Measurements from ENCODE around the gene MGMT. TPM values are rescaled to one million over a fixed set of nuclear protein-coding genes. Genes with fewer than 3 reads are reported as not detected.

The MGMT gene
- total and polyA plus RNA-seq, 2 donors (not counting 3 experiments of a cell fraction or from before 2014, with no cell fraction given): 15.0 to 15.2 TPM

DNA sequence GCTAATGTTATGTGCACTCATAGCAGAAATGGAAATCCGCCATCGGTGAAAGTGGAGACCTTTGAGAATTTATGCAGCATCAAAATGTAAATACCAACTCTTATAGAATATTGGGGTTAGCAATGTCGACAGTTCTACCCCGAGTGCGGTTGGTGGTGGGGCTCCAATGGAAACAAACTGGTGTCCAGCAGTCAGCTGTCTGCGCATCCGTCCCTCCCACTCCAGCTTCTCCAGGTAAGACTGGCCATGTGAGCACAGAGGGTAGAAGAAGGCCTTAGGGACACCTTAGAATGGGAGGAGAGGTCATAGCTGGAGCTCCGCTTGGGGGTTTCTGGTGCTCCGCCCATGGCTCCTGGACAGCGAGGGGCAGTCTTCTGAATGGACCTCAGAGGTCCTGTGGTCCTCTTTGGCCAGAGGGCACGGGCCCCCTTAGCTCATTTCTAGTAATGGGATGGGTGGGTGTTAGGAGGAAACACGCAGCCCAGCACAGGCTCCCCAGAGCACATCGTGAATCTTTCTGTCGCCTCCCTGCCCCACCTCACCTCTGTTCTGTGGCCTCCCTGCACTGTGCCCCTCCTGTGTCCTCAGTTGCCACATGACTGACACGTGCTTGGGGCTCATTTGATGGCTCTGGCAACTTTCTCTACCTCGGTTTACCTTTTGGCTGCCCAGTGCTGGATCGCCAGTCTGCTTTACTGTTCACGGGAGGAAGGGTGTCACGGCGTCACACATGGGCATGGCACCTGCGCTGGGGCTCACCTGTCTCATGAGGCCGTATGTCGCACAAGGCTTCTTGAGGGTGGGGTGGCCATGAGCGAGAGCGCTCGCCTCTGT is 50.0 kb downstream of the MGMT start:
- Histone ChIP-seq H3K27me3 (ENCODE audit: control insufficient read depth in 2 of 2, insufficient read depth in 2 of 2, low read length in 2 of 2) (no peaks in the 10 kb centered on the region), H3K4me3 (replicated peaks in 1 of 3; ENCODE audit: insufficient read depth in 1 of 3, low read depth in 1 of 3, low read length in 3 of 3) (no peak overlapping the region), H3K9me1 (replicated peaks; ENCODE audit: control insufficient read depth, extremely low read depth, insufficient read depth, low read length) (no peaks in the 10 kb centered on the region), H3K9me3 (replicated peaks; ENCODE audit: control insufficient read depth, insufficient read depth, low read length) (no peaks in the 10 kb centered on the region), H2AFZ (ENCODE audit: low read depth, low read length) (no peak overlapping the region), H3K36me3 (ENCODE audit: control insufficient read depth in 2 of 2, extremely low read depth in 1 of 2, insufficient read depth in 2 of 2, low read length in 2 of 2) (no peaks in the 10 kb centered on the region), H3K4me1 (ENCODE audit: control insufficient read depth, extremely low read depth, insufficient read depth, low read length) (no peaks in the 10 kb centered on the region), H4K20me1 (replicated peaks; ENCODE audit: control insufficient read depth, extremely low read depth, insufficient read depth, low read length) (no peaks in the 10 kb centered on the region), H3K9ac (replicated peaks; ENCODE audit: extremely low read depth, insufficient read depth, low read length) (no peak overlapping the region), H3K79me2 (ENCODE audit: control insufficient read depth, insufficient read depth, low read length) (no peaks in the 10 kb centered on the region), H3K27ac (ENCODE audit: insufficient read depth, low read depth, low read length) (no peak overlapping the region), H3K4me2 (ENCODE audit: insufficient read depth, low read length) (no peak overlapping the region)
- DNase-seq (ENCODE audit: low read depth, low spot score): no peak
- ChIA-PET CTCF (no interaction called here), POLR2A (no interaction called here)
- intact Hi-C loops (cut with micrococcal nuclease): no loop called here
- no TSS peak for BruUV-seq (replicated peaks)
- no peak for FAIRE-seq
- TF ChIP-seq POLR2A (IDR thresholded peaks at IDR 0.05; ENCODE audit: low read depth, low read length): no peak
- TF ChIP-seq JUN (IDR thresholded peaks at IDR 0.05; ENCODE audit: borderline replicate concordance, insufficient read depth, insufficient read length, low read depth): no peak
- dilution Hi-C loops (cut with MboI; ENCODE audit: extremely low pct_ligation_motif_present, low sequenced_read_pairs): no loop called here

GRCh38 chr10:129517680-129518057 is 50.6 kb downstream of the MGMT start:
- H3K27me3 ChIP-seq (ENCODE audit: control insufficient read depth in 2 of 2, insufficient read depth in 2 of 2, low read length in 2 of 2): no peaks in the 10 kb centered on the region
- no peaks in the 10 kb centered on the region for H3K36me3 ChIP-seq (ENCODE audit: control insufficient read depth in 2 of 2, extremely low read depth in 1 of 2, insufficient read depth in 2 of 2, low read length in 2 of 2)
- no TSS peak for BruUV-seq (replicated peaks)
- no peaks in the 10 kb centered on the region for H3K4me1 ChIP-seq (ENCODE audit: control insufficient read depth, extremely low read depth, insufficient read depth, low read length)
- POLR2A ChIA-PET: no interaction called here
- dilution Hi-C loops (cut with MboI; ENCODE audit: extremely low pct_ligation_motif_present, low sequenced_read_pairs) (no loop called here), intact Hi-C loops (cut with micrococcal nuclease) (no loop called here)
- DNase-seq (ENCODE audit: low read depth, low spot score): no peak
- H2AFZ ChIP-seq (ENCODE audit: low read depth, low read length): no peak overlapping the region
- H3K79me2 ChIP-seq (ENCODE audit: control insufficient read depth, insufficient read depth, low read length): no peaks in the 10 kb centered on the region
- CTCF ChIA-PET: no interaction called here
- H3K9me1 ChIP-seq (replicated peaks; ENCODE audit: control insufficient read depth, extremely low read depth, insufficient read depth, low read length): no peaks in the 10 kb centered on the region
- TF ChIP-seq, protein P1, sequence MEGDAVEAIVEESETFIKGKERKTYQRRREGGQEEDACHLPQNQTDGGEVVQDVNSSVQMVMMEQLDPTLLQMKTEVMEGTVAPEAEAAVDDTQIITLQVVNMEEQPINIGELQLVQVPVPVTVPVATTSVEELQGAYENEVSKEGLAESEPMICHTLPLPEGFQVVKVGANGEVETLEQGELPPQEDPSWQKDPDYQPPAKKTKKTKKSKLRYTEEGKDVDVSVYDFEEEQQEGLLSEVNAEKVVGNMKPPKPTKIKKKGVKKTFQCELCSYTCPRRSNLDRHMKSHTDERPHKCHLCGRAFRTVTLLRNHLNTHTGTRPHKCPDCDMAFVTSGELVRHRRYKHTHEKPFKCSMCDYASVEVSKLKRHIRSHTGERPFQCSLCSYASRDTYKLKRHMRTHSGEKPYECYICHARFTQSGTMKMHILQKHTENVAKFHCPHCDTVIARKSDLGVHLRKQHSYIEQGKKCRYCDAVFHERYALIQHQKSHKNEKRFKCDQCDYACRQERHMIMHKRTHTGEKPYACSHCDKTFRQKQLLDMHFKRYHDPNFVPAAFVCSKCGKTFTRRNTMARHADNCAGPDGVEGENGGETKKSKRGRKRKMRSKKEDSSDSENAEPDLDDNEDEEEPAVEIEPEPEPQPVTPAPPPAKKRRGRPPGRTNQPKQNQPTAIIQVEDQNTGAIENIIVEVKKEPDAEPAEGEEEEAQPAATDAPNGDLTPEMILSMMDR (IDR thresholded peaks at IDR 0.05; ENCODE audit: extremely low read depth in 1 of 2, insufficient read depth in 1 of 2, low read depth in 1 of 2, low read length in 2 of 2): no peak
- no peak for TF ChIP-seq GATA2 (IDR thresholded peaks at IDR 0.05; ENCODE audit: insufficient read depth, insufficient read length, low read depth, low read length)
- no peak for TF ChIP-seq JUN (IDR thresholded peaks at IDR 0.05; ENCODE audit: borderline replicate concordance, insufficient read depth, insufficient read length, low read depth)
- no peak for TF ChIP-seq POLR2AphosphoS5 (IDR thresholded peaks at IDR 0.05; ENCODE audit: insufficient read depth, low read depth, low read length)
- TF ChIP-seq POLR2A (IDR thresholded peaks at IDR 0.05; ENCODE audit: low read depth, low read length): no peak
- TF ChIP-seq, protein P2, sequence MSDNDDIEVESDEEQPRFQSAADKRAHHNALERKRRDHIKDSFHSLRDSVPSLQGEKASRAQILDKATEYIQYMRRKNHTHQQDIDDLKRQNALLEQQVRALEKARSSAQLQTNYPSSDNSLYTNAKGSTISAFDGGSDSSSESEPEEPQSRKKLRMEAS (IDR thresholded peaks at IDR 0.05; ENCODE audit: insufficient read depth, insufficient read length): no peak
- TF ChIP-seq FOS (IDR thresholded peaks at IDR 0.05; ENCODE audit: borderline replicate concordance, insufficient read depth, low read length): no peak
- no peak overlapping the region for H3K27ac ChIP-seq (ENCODE audit: insufficient read depth, low read depth, low read length)
- no peak overlapping the region for H3K4me2 ChIP-seq (ENCODE audit: insufficient read depth, low read length)
- no peak overlapping the region for H3K9ac ChIP-seq (replicated peaks; ENCODE audit: extremely low read depth, insufficient read depth, low read length)
- FAIRE-seq: no peak
- H3K4me3 ChIP-seq (replicated peaks in 1 of 3; ENCODE audit: insufficient read depth in 1 of 3, low read depth in 1 of 3, low read length in 3 of 3): no peak overlapping the region
- H3K9me3 ChIP-seq (replicated peaks; ENCODE audit: control insufficient read depth, insufficient read depth, low read length): no peaks in the 10 kb centered on the region
- H4K20me1 ChIP-seq (replicated peaks; ENCODE audit: control insufficient read depth, extremely low read depth, insufficient read depth, low read length): no peaks in the 10 kb centered on the region
